Neural crest cell (in vitro differentiated cells): ENCODE data around the gene ULK4. TPM values are rescaled to one million over a fixed set of nuclear protein-coding genes. Genes with fewer than 3 reads are reported as not detected.

Experiments used
- DNase-seq: peaks from one replicate; pipeline ENCODE4 v3.0.0; 2021; ENCODE audit warnings: low read depth, mixed read lengths, low spot score
- H3K27ac Mint-ChIP-seq: one replicate; pipeline ENCODE4 v1.8.0; 2021; ENCODE audit warnings: mild to moderate bottlenecking, mixed read lengths; ENCODE audit not compliant: unreplicated experiment
- H3K27me3 Mint-ChIP-seq: 2 replicates; pipeline ENCODE4 v1.8.0; 2021; ENCODE audit warnings: low read depth, mild to moderate bottlenecking, mixed read lengths
- H3K36me3 Mint-ChIP-seq: 2 replicates; pipeline ENCODE4 v1.8.0; 2021; ENCODE audit warnings: low read depth, mild to moderate bottlenecking, mixed read lengths
- H3K4me1 Mint-ChIP-seq: 2 replicates; pipeline ENCODE4 v1.8.0; 2021; ENCODE audit warnings: mixed read lengths
- H3K4me3 Mint-ChIP-seq: one replicate; pipeline ENCODE4 v1.8.0; 2021; ENCODE audit warnings: mild to moderate bottlenecking, mixed read lengths
- H3K9me3 Mint-ChIP-seq: 2 replicates; pipeline ENCODE4 v1.8.0; 2021; ENCODE audit warnings: mixed read lengths
- total RNA-seq: library from RNA; stranded (reverse); gene quantifications from 2 replicates; pipeline ENCODE4 v1.2.1, GENCODE V29; 2021
- TF ChIP-seq, protein P1 (sequence below): fragments of 200-600 bp; sonication (generic); conservative IDR thresholded peaks from 2 replicates; pipeline ENCODE4 v1.5.0; 2021; ENCODE audit warnings: antibody characterized with exemption, mild to moderate bottlenecking

Gene ULK4
- total RNA-seq, 1 donor from 2014 or later: 10.2 TPM

DNA sequence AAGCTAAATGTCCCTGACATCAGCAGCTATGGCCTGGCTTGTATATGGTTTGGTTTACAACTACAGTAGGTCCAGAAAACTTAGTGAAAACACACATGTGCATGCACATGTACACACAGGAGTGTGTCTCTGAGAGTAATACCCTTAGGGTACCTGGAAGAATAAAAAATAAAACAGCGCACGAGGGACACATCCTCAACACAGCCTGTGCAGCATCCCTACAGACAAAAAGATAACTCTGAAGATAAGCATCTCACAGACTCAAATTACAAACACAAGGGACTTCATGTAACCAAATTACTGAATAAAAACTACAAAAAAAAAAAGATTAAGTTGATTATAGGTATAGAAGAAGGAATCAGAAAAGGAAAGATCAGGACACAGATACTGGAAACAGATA lies 653.8 kb downstream of the ULK4 start:
- no peaks in the 10 kb centered on the region for H3K9me3 Mint-ChIP-seq
- no peaks in the 10 kb centered on the region for H3K27me3 Mint-ChIP-seq
- no peak overlapping the region for H3K27ac Mint-ChIP-seq
- no peaks in the 10 kb centered on the region for H3K36me3 Mint-ChIP-seq
- H3K4me3 Mint-ChIP-seq: no peak overlapping the region
- DNase-seq: no peak
- TF ChIP-seq, protein P1, sequence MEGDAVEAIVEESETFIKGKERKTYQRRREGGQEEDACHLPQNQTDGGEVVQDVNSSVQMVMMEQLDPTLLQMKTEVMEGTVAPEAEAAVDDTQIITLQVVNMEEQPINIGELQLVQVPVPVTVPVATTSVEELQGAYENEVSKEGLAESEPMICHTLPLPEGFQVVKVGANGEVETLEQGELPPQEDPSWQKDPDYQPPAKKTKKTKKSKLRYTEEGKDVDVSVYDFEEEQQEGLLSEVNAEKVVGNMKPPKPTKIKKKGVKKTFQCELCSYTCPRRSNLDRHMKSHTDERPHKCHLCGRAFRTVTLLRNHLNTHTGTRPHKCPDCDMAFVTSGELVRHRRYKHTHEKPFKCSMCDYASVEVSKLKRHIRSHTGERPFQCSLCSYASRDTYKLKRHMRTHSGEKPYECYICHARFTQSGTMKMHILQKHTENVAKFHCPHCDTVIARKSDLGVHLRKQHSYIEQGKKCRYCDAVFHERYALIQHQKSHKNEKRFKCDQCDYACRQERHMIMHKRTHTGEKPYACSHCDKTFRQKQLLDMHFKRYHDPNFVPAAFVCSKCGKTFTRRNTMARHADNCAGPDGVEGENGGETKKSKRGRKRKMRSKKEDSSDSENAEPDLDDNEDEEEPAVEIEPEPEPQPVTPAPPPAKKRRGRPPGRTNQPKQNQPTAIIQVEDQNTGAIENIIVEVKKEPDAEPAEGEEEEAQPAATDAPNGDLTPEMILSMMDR: no peak
- H3K4me1 Mint-ChIP-seq: no peaks in the 10 kb centered on the region

DNA sequence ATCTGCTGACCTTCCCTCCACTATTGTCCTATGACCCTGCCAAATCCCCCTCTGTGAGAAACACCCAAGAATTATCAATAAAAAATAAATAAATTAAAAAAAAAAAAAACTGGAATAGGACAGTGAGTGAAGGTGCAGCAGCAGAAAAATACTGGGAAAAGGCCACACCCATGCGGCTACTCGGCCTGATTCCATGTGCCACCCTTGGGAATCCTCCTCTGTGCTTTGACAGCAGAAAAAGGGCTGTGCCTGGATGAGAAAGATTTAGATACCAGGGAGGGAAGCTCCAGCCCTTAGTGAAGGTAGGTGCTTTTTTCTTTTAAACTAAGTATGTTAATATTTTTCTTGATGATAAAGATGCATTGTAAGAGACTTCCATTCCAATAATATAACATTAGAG lies 654.8 kb downstream of the ULK4 start:
- no peaks in the 10 kb centered on the region for H3K4me1 Mint-ChIP-seq
- no peaks in the 10 kb centered on the region for H3K36me3 Mint-ChIP-seq
- H3K9me3 Mint-ChIP-seq: no peaks in the 10 kb centered on the region
- no peaks in the 10 kb centered on the region for H3K27me3 Mint-ChIP-seq
- no peak overlapping the region for H3K4me3 Mint-ChIP-seq
- TF ChIP-seq, protein P1: no peak
- no peak overlapping the region for H3K27ac Mint-ChIP-seq
- no peak for DNase-seq

DNA sequence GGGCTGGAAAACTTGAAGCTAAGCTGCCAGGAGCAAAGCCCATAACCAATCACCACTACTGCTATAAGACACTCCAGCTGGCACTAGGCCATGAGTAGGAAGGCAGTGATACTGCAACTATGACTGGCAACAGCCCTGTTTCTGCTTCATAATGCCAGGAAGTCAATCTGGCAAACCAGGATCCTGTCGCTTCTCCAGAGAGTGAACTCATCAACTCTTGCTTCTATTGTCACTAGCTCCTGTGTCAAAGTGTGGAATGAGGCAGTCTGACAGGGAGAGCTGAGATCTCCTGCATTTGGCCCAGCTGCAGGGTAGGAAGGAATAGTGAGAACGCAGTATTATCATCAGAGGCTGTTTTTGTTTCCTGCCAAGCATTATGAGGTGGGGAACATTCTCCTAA lies 657.3 kb downstream of the ULK4 start:
- H3K27ac Mint-ChIP-seq: no peak overlapping the region
- TF ChIP-seq, protein P1: no peak
- no peaks in the 10 kb centered on the region for H3K27me3 Mint-ChIP-seq
- no peaks in the 10 kb centered on the region for H3K9me3 Mint-ChIP-seq
- H3K4me3 Mint-ChIP-seq: no peak overlapping the region
- H3K4me1 Mint-ChIP-seq: no peaks in the 10 kb centered on the region
- H3K36me3 Mint-ChIP-seq: no peaks in the 10 kb centered on the region
- no peak for DNase-seq

DNA sequence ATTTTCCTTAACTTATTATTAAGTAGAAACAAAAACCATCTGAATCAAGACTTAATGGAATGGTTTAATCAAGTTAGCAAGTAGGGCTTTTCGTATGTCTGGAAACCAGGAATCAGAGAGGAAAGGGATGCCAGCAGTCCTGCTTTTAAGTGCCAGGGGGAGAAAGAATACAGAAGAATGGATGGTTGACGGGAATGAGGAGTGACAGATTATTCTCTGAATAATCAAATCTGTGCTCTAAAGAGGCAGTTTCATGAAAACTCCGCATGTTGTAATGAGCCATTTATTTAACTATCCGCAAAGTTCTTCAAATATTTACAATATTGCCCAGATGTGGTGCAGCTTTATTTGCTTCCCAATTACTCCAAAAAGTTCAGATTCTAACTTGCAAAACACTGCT lies 659.6 kb downstream of the ULK4 start:
- H3K9me3 Mint-ChIP-seq: no peaks in the 10 kb centered on the region
- no peaks in the 10 kb centered on the region for H3K36me3 Mint-ChIP-seq
- no peaks in the 10 kb centered on the region for H3K4me1 Mint-ChIP-seq
- TF ChIP-seq, protein P1: no peak
- H3K27ac Mint-ChIP-seq: no peak overlapping the region
- H3K4me3 Mint-ChIP-seq: no peak overlapping the region
- H3K27me3 Mint-ChIP-seq: no peaks in the 10 kb centered on the region
- no peak for DNase-seq

DNA sequence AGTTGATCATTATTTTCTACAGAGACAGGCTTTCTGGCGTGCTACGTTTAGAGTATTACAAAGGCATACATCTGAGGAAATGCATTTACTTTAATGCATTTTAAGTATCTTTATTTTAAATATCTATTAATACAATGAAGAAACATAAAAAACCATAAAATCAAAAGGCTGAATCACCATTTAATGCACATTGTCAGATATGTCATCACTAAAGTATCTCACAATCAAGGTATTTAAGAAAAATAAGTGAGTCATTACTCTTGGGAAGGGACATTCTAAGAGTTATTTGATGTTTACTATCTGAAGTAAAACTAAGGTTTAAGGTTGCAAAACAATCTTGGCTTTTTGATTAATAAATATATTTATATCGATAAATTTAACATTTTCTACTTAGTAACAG lies 660.4 kb downstream of the ULK4 start:
- H3K27ac Mint-ChIP-seq: no peak overlapping the region
- no peak for DNase-seq
- H3K27me3 Mint-ChIP-seq: no peaks in the 10 kb centered on the region
- no peaks in the 10 kb centered on the region for H3K9me3 Mint-ChIP-seq
- H3K4me1 Mint-ChIP-seq: no peaks in the 10 kb centered on the region
- TF ChIP-seq, protein P1: no peak
- H3K36me3 Mint-ChIP-seq: no peaks in the 10 kb centered on the region
- H3K4me3 Mint-ChIP-seq: no peak overlapping the region

DNA sequence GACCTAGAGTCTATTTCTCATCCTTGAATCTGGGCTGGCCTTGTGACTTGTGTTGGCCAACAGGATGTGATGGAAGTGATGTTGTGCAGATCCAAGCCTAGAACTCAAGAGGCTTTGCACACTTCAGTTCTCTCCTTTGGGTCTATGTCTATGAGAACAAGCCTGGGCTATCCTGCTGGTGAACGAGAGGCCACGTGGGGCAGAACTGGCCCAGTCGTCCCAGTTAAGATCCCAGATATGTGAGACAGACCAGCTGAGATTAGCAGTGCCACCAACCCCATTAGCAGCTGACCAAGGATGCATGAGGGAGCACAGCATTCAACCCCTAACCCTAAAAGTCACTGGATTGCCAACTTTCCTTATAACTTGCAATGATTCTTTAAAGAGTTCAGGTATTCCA lies 662.9 kb downstream of the ULK4 start:
- no peaks in the 10 kb centered on the region for H3K36me3 Mint-ChIP-seq
- no peak overlapping the region for H3K4me3 Mint-ChIP-seq
- no peak for DNase-seq
- TF ChIP-seq, protein P1: no peak
- no peaks in the 10 kb centered on the region for H3K4me1 Mint-ChIP-seq
- H3K9me3 Mint-ChIP-seq: no peaks in the 10 kb centered on the region
- no peak overlapping the region for H3K27ac Mint-ChIP-seq
- H3K27me3 Mint-ChIP-seq: no peaks in the 10 kb centered on the region
